ENCODE data around the gene PTPRF.

DNA sequence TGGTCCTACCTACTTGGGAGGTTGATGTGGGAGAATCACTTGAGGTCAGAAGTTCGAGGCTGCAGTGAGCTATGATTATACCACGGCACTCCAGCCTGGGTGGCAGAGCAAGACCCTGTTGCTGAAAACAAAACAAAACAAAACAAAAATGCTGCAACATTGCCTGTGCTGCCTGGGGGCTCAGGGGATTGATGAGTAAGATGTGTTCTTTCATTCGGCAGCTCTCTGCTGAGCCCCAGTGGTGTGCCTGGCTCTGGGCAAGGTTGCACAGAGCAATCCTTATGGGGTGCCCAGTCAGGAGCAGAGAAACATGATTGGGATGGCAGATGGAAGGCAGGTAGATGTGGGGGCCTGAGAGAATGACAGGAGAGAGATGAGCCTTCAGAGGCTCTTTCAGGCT, 90.7 kb downstream of the PTPRF start:
- TF ChIP-seq, protein P1, sequence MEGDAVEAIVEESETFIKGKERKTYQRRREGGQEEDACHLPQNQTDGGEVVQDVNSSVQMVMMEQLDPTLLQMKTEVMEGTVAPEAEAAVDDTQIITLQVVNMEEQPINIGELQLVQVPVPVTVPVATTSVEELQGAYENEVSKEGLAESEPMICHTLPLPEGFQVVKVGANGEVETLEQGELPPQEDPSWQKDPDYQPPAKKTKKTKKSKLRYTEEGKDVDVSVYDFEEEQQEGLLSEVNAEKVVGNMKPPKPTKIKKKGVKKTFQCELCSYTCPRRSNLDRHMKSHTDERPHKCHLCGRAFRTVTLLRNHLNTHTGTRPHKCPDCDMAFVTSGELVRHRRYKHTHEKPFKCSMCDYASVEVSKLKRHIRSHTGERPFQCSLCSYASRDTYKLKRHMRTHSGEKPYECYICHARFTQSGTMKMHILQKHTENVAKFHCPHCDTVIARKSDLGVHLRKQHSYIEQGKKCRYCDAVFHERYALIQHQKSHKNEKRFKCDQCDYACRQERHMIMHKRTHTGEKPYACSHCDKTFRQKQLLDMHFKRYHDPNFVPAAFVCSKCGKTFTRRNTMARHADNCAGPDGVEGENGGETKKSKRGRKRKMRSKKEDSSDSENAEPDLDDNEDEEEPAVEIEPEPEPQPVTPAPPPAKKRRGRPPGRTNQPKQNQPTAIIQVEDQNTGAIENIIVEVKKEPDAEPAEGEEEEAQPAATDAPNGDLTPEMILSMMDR (IDR thresholded peaks at IDR 0.05), result no peak
- TF ChIP-seq POLR2A (IDR thresholded peaks at IDR 0.05), result no peak
